GM12892 (cell line): Measurements from ENCODE around the gene CORO2B.

ENCODE experiments used
- POLR2A ChIP-seq: IDR thresholded peaks from 2 replicates; pipeline ENCODE4 v1.6.1; 2011; ENCODE audit warnings: low read depth, low read length, control low read depth
- POLR2AphosphoS5 ChIP-seq: IDR thresholded peaks from 2 replicates; pipeline ENCODE4 v1.6.1; 2011; ENCODE audit warnings: low read depth, low read length, control low read depth
- TAF1 ChIP-seq: IDR thresholded peaks from 2 replicates; pipeline ENCODE4 v1.6.1; 2011; ENCODE audit warnings: low read depth, mild to moderate bottlenecking, control low read depth, low read length, borderline replicate concordance

- TF ChIP-seq POLR2AphosphoS5 (no peak), POLR2A (no peak), TAF1 (no peak)
Measured at GRCh38 chr15:68644996-68645395, 66.2 kb downstream of the CORO2B start.
